GM10847 (cell line): ENCODE data around the gene DENND6B.

ENCODE experiments used
- POLR2A ChIP-seq: IDR thresholded peaks from 2 replicates; pipeline ENCODE4 v1.6.1; 2011; ENCODE audit not compliant: insufficient read length; ENCODE audit errors: extremely low read depth

The DENND6B gene

DNA sequence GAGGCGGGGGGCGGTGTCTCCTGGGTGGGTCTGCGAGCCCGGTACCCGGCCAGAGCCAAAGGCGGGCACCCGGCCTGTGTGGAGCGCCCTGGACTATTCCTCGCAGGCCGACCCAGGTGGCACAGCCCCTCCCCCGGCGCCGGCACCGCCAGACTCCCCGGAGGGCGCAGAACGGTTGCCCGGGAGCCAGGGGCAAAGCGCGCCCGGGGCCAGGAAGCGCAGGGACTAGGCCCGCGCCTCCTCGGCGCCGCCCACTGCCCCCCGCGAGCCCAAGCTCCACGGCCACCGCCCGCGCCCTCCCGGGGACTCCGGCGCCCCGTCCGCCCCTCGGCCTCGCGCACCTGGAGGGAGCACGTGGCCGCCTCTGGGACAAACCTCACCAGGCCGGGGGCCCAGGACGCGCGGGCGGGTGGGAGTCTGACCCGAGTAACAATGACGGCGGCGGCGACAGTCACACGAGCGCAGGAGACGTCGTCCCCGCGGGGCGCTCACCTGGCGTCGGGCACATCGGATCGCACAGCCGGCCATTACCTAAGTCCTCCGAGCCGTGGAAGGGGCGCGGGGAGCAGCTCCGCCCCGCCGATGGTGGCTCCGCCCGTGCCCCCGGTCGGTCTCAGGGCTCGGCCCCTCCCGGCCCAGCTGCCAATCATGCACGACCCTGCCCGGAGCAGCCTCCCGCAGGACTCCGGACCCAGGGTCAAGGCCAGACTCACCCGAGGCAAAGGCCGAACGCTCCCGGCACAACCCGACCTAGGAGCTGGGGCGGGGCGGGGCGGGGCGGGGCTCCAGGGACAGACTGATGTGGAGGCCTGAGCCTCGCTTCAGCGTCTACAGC lies 26.8 kb downstream of the DENND6B start:
- TF ChIP-seq POLR2A, result no peak

DNA sequence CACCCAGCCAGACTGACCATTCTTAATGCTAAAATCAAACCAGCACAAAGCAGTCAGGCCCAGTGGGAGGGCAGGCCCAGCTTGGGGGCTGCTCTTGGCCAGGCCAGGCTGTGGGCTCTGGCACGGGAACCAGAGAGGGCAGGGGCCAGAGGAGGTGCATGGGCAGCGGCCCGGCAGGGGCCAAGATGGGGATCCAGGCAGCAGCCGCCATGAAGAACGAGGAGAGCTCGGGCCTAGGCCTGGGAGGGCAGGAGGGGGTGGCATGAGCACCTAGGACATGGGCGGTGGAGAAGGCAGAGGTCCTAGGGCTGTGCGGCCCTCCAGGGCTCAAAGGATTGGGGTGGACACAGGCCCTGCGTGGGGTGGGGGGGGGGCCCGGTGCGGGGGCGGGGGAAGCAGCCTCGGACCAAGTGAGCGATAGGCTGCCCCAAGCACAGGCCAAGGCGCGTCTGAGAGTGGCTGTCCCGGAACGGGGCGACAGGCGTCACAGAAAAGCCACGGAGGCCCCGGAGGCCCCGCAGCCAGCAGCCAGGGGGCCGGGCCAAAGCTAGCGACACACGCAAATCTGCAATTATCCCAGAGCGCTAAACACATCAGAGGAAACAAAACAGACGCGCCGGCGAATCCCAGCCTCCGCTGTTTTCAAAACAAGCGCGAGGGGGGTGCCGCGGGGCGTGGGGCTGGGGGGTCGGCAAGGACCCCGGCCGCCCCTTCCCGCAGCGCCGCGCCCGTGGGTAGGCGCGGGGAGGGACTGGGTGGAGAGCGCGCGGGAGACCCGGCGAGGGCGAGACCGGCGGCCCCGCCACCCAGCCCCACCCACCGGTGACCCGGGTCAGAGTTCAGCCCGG lies 27.7 kb downstream of the DENND6B start:
- TF ChIP-seq POLR2A, result no peak

DNA sequence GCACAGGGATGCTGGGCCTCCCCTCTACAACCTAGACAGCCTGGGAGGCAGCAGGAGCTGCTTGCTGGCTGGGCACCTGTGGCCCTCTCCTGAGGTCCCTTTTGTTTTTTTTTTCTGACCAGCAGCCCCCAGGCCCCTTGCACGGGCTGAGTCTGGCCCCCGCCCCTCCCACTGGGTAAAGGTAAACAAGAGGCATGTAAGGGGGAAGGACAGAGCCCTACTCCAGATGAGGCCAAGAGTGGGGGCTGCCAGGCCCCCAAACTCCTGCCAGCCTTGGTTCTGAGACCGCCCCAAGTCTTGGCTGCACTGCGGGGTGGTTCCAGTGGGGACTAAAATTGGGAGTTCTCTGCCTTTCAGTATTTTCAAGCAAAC lies 28.6 kb downstream of the DENND6B start:
- no peak for TF ChIP-seq POLR2A

DNA sequence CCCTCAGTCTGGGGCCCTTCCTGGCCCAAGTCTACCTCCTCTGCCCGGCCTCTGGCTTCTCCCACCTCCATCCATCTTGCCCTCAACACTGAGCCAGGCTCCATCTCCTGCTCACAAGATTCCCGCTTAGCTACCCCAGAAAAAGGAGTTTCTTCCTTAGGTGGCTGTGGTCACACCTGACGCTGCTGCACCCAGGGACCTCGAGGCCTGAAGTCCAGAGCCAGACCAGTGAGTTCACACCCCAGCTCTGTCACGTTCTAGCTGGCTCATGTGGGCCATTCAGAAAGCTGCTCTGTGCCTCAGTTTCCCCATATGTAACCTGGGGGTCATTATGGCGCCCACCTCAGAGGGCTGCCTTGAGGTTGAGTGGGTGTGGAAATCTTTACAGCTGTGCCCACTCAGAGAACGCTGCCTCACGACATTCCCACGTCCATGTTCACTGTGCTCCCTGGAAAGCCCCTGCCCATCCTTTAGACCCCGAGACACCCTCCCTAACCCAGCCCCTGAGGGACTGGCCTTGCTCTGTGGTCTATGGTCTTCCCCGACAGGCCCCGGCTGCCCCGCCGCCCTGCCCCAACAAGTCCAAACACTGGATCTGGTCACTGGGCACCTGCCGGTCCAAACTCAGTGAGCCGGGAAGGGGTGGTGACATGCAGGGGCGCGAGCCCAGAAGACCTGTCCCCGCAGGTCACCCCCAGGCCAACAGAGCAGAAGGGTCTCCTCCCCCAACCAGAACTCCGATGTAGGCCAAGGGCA lies 29.1 kb downstream of the DENND6B start:
- TF ChIP-seq POLR2A, result no peak

DNA sequence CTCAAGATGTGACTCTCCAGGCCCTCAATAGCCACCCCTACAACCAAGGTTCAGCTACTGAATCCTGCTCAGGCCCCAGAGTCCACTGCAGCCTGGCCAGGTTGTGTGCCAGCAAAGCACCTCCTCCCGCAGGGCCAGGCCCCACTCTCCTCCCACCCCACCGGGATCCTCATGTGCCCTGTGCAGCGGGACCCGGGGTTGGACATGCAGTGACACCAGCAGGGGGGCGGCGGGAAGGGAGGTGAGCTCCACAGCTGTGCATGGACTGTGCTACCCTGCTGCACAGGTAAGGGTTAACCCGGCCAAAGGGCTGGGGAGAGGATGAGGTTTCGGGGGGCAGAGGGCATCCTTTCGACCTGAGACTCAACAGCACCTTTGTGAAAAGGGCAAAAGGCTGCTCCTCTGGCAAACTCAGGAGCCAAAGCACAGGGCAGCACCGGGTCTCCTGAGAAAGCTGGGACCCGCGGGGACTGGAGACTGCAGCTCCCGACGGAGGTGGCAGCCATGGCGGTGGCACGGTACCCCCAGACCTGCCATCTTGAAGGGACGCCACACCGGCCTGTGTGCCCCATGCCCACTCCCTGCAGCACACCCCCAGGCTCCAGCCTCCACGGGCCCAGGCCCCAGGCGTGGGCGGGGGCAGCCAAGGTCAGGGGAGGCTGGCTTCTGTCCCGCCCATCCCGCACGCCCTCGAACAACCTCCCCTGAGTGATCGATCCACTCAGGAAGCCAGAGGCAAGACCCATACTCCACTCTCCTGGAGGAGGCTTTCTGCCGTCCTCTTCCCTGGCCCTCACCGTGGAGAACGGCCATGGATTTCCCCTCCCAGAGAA lies 29.9 kb downstream of the DENND6B start:
- TF ChIP-seq POLR2A, result no peak

DNA sequence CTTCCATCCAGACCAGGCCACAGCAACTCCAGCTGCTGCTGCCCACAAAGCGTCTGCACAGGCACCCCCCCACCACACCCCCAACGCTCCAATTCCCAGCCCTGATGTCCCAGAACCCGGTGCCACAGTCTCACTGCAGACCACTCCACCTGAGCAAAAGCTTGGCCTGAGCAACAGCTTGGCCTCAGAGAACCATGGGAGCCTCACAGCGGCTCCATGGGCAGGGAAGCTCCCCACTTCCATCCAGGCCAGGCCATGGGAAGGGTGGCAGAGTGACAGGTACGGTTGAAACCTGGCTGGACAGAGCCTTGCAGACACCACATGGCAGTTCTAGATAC lies 32.5 kb downstream of the DENND6B start:
- peak; percentile 11 for TF ChIP-seq POLR2A

DNA sequence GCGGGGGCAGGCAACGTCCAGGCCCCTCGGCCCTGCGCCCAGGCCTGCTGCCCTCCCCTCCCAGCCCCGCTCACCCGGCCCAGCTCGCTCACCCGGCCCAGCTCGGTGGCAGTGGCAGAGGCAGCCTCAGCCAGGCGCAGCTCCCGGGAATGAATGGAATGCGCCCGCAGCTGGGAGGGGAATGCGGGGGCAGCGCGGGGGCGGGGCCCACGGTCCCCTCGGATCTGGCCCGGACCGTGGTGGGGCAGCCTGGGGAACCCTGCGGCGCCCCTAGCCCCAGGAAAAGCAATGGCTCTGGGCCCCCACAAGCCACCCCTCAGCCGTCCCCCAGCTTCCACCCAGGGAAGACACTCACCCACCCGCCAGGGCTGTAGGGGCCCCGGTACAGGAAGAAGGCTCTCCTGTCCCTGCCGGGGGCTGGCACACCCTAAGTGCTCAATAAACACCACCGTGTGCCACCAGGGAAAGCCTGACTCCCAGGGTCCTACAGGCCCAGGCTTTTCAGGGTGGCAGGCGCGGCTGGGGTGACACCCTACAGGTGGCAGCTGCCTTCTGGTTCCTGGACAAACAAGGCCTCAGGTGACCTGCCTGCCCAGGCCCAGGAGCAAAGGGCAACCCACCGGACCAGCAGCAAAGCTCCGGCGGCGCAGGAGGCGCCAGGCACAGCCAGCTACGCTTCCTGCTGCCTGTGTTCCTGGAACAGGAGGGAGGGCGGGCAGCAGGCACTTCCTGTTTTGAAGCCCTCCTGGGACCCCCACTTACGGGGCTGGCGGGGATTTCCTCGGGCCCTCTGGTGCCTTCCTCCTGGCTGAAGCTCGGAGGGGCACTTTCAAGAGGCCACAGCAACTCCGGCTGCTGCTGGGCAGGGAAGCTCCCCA lies 33.1 kb downstream of the DENND6B start:
- no peak for TF ChIP-seq POLR2A

DNA sequence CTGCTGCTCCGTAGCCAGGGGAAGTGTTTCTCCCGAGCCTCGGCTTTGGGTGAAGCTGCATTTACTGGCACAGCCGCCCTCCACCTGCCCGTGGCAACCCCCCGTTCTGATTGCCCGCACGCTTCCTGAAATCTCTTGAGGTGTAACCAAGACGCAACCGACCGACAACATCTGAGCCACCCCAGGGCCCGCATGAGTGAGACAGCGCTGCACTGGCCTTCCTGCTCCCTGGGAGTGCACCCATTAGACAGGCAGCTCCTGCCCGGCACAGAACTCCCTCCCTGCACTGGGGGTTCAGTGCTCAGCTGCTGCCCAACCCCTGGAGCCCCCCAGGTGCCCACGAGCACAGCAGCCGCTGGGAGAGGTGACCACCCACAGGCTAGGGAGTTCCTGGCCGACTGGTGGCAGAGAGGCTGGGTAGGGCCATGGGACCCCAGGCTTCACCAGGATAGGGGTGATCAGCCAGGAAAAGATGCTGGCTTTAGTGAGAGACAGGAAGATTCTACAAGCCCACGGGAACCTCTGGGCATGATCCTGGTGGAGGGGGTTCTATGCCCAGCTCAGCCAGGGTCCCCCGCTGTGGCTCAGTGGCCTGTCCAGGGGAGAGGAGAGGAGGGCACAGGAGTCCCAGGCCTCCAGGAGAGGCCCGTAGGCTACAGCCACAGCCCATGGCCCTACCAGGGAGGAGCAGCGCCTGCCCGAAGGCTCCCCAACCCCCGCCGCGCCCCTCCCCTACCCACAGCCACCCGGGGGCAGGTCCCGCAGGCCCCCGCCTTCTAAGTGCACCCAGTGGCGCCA lies 34.0 kb downstream of the DENND6B start:
- no peak for TF ChIP-seq POLR2A

DNA sequence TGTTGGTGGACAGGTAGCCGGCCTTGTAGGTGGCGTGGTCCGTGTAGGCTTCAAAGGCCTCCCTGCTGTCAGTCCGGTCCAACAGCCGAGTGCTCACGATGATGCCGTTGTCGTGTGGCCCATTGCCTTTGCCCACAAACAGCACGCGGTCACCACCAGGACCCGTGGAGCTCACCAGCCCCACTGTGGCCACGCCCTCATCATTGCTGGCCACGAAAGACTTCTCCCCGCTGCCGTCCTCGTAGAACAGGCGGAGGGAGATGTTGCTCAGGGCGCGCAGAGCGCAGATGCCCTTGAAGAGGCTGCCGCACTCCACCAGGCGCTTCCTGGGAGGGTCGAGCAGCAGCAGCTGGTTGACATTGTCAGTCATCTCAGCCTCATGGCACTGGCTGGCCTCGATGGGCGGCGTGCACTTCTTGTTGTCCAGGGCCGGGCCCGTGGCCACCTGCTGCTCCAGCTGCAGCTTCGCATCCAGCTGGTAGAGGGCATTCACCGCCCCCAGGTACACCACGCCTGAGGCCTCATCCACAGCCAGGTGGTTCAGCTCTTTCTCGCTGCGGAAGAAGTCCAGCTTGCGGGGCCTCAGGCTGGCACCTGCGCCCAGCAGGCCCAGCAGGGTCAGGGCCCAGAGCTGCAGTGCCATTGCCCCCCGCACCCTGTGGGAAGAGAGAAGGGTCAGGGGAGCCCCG lies 36.7 kb downstream of the DENND6B start:
- no peak for TF ChIP-seq POLR2A

DNA sequence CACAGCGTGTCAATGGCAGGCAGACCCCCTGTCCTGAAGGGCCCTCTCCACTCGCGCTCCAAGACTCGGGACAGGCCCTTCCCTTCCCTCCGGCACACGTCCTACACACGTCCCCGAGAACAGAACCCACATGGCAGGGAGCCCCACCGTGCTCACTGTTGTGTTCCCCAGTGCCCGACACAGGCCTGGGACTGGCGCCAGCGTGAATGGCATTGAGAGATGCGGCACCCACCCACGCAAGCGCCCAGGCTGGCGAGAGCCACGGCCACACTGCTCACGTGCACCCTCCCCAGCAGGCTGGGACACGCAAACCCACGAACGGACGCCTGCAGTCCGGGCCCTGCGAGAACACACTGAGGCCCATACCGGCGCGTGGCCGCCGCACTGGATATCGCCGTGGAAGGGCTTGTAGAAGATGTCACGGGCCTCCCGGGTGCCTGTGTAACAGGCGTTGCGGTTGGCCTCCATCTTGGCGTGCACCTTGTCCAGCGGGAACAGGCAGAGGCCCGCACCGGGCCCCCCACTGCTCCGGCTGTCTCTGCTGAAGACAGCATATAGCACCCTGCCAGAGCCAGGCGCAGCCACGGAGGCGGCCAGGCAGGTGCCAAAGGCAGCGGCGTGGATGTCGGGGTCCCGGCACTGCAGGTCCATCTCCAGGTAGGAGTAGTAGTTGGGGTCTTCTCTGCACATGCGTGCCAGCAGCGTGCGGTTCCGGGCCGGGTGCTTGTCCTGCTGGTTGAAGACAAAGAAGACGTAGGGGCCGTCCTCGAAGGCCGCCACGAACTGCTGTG lies 37.5 kb downstream of the DENND6B start:
- TF ChIP-seq POLR2A, result no peak

DNA sequence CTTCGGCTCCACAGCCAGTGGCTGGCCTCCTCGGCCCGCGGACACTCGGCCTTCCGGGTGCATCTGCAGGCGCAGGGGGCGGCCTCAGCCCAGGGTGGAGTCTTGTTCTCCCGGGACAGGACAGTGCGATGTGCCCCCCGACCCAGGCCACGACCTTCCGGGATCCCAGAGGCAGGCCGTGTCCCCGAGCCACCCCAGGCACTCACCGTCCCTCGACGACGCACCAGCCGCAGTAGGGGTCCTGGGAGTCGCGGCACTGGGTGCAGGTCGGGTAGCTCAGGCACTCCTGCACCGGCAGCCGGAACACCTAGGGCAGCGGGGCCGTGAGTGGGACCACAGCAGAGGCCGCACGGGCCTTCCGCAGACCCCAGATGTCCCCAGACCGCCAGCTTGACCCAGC lies 39.1 kb downstream of the DENND6B start:
- no peak for TF ChIP-seq POLR2A
